IgD-negative memory B cell (primary cell): ENCODE measurements around the gene TCN1. TPM values are rescaled to one million over a fixed set of nuclear protein-coding genes. Genes with fewer than 3 reads are reported as not detected.

Source experiments
- H3K27ac Mint-ChIP-seq, 3 donors: one replicate each; pipeline ENCODE4 v1.8.0; 2020 to 2022; ENCODE audit warnings: mild to moderate bottlenecking in 3 of 3, mixed read lengths in 3 of 3, moderate library complexity in 1 of 3
- H3K27me3 Mint-ChIP-seq: one replicate; pipeline ENCODE4 v1.8.0; 2021; ENCODE audit warnings: mixed read lengths
- H3K36me3 Mint-ChIP-seq: one replicate; pipeline ENCODE4 v1.8.0; 2020; ENCODE audit warnings: mild to moderate bottlenecking, mixed read lengths
- H3K4me1 Mint-ChIP-seq, 3 donors: one replicate each; pipeline ENCODE4 v1.8.0; 2020 to 2022; ENCODE audit warnings: mixed read lengths in 3 of 3, mild to moderate bottlenecking in 1 of 3
- H3K4me3 Mint-ChIP-seq, 4 donors: one replicate each; pipeline ENCODE4 v1.8.0; 2020 to 2022; ENCODE audit warnings: mild to moderate bottlenecking in 4 of 4, mixed read lengths in 4 of 4, moderate library complexity in 3 of 4
- H3K9me3 Mint-ChIP-seq, 3 donors: one replicate each; pipeline ENCODE4 v1.8.0; 2020 to 2021; ENCODE audit warnings: mixed read lengths in 3 of 3, mild to moderate bottlenecking in 1 of 3
- polyA plus RNA-seq: library from polyadenylated mRNA; unstranded; fragments of 300-500 nt; fragmentation: Illumina TruSeq; gene quantifications from one replicate; pipeline ENCODE4 v1.2.3, GENCODE V29; 2021

The TCN1 gene
- polyA plus RNA-seq, 1 donor from 2014 or later: not detected

DNA sequence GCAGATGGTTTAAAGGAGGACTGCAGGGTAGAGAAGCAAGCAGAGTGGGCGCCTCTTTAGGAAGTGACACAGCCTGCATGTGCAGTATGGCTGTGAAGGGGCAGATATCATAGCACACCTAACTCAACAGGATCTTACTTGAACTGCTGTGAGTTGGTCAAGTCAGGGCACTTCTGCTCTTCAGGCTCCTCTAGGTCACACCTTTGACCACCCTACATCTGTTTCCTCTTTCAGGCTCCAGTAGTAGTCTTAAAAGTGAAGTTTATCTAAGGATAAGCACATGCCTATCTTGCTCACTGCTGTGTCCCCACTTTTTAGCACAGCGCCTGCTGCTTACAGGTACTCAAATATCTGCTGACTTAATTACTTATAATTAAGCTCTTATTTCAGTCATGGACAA, 62.2 kb downstream of the TCN1 start:
- Mint-ChIP-seq H3K27ac (no peak overlapping the region), H3K4me1 (no peaks in the 10 kb centered on the region), H3K9me3 (no peaks in the 10 kb centered on the region), H3K36me3 (peaks cover 2% of the 10 kb centered on the region), H3K4me3 (no peak overlapping the region), H3K27me3 (no peaks in the 10 kb centered on the region)

Other genes starting within 250 kb of the TCN1 start
- 6.0 TPM for gene PATL1, start 197.4 kb downstream of the TCN1 start, polyA plus RNA-seq
- not detected for gene OR10V1, start 152.6 kb downstream of the TCN1 start, polyA plus RNA-seq
- 4.9 TPM for gene STX3, start 111.1 kb downstream of the TCN1 start, polyA plus RNA-seq
- 82.6 TPM for gene MRPL16, start 55.7 kb downstream of the TCN1 start, polyA plus RNA-seq
- not detected for gene CBLIF, start 21.0 kb downstream of the TCN1 start, polyA plus RNA-seq
- not detected for gene OOSP3, start 12.3 kb upstream of the TCN1 start, polyA plus RNA-seq
- gene OOSP1, start 71.9 kb upstream of the TCN1 start, polyA plus RNA-seq: not detected
- not detected for gene OOSP4A, start 97.5 kb upstream of the TCN1 start, polyA plus RNA-seq
- gene OOSP4B, start 150.7 kb upstream of the TCN1 start, polyA plus RNA-seq: not detected
- gene OOSP2, start 173.9 kb upstream of the TCN1 start, polyA plus RNA-seq: not detected
- not detected for gene MS4A3, start 190.2 kb upstream of the TCN1 start, polyA plus RNA-seq
- gene MS4A2, start 222.2 kb upstream of the TCN1 start, polyA plus RNA-seq: not detected